T47D (cell line): Measurements from ENCODE around the gene CBLB.

ENCODE experiments used
- DNase-seq, 2 experiments: peaks; one replicate each; pipeline versions ENCODE4 v3.0.0 to v3.0.0-alpha.2; 2011 to 2012; ENCODE audit warnings: low read depth in 1 of 2, low spot score in 1 of 2
- JUND ChIP-seq: IDR thresholded peaks from 2 replicates; pipeline ENCODE4 v1.6.1; 2012; ENCODE audit warnings: low read depth
- in situ Hi-C: cut with HindIII; loops from 2 replicates; pipeline ENCODE4 v1.10.0; 2016; ENCODE audit warnings: low sequenced_read_pairs, low pct_unique_long_range_greater_than_20kb

CBLB gene

GRCh38 chr3:105759442-105760078 is 109.3 kb downstream of the CBLB start:
- in situ Hi-C loops: no loop called here
- TF ChIP-seq JUND: no peak
- DNase-seq: no peak

DNA sequence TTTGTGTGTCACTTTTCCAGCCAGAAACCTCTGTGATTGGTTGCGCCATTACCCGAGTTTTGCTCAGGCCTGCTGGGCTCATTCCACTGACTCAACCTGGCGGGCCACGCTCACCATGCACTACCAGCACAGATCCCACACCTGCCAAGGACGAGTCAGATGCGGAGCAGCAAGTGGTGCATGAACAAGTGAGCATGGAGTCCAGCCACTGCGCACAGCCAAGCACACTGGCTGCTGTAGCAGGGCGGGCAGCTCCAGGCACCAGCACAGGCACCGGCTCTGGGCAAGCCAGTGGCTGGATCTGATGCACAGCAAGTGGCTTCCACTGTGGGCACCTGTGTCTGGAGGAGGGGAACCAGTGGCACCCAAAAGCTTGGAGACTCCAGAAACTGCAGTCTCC is 110.4 kb downstream of the CBLB start:
- DNase-seq: no peak
- no peak for TF ChIP-seq JUND
- in situ Hi-C loops: no loop called here

- TF ChIP-seq JUND: no peak
- in situ Hi-C loops: no loop called here
- DNase-seq: no peak
Measured at GRCh38 chr3:105755121-105755886, 113.5 kb downstream of the CBLB start.

DNA sequence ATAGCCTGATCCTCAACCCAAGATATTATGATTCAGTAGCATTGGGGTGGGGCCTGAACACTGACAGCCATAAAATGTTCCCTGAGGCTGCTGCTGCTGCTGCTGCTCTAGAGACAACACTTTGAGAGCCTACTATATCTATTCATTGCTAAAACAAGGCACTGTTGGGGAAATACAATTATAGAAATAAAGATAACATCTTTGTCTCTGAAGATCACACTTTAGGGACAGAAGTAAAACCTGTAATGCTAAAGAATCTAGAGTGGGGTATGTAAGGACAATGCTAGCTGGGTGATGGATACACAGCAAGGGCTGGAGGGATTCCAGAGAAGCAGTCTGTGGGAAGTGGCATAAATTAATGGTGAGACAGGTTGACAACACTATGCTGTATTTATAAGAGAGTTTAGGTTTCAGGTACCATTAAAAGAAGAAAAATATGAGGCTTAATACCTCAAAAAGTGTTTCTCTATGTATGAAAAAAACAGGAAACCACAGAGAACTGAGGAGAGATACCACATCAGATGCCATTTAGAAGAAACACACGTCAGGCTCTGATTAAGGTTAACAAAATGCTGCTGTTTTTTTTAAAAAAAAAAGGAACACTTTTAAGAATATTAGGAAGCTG is 115.9 kb downstream of the CBLB start:
- DNase-seq: peak in 1 of 2 experiments; percentile 22

GRCh38 chr3:105747696-105748095 is 121.1 kb downstream of the CBLB start:
- in situ Hi-C loops: no loop called here
- no peak for TF ChIP-seq JUND
- no peak for DNase-seq

More for the DNA sequence above, 115.9 kb downstream of the CBLB start:
- in situ Hi-C loops: no loop called here
- TF ChIP-seq JUND: no peak

DNA sequence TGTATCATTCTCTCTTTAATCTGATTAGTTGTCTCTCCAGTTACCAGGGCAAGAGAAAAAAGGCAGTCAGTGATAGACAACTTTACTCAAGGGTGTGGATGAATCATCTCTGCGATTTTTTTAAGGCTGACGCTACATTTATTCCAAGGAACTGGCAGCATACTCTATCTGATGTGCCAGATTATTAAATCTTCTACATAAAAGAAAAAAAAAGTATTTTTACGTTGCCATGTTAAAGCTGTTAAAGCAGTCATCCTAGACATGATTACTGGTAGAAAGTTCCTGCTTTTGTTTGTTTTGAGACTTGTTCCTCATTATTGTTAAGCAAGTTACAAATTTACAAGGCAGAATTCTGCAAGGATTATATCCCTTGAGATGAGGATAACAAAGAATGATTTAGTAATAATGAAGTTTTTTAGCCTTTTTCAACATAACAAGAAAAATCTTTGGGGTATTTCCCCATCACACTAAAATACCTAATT is 121.7 kb downstream of the CBLB start:
- no peak for TF ChIP-seq JUND
- in situ Hi-C loops: no loop called here
- DNase-seq: no peak

DNA sequence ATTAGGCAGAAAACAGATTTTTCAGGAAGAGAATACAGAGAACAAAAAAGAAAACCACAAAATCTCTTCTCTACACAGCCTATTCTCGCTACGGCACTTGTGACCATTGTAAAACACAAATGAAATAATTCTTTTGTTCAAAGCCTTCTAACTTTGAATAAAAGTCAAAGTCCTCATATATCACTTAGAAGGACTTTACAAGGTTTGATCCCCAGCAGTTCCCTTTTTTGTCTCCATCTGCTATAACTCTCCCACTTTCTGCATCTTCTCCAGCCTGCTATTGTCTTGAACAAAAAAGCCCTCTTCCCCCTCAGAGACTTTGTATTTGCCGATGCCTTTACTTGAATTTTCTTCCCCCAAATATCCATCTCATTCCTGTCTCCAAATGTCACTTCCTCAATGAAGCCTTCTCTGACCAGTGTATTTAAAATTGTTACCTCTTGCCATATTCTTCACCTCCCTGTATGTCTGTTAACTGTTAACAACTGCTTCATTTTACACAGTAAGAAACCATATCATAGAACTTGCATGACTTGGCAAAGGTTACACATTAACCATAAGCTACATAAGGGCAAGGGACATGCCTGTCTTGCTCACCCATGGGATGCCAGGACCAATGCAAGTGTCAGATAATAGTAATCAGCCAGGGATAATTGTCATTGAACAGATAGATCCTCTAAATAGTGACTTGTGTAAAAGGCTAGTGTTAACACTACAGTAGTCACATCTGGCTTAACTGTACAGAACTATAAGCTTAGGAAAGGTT is 122.4 kb downstream of the CBLB start:
- no peak for TF ChIP-seq JUND
- no peak for DNase-seq
- in situ Hi-C loops: no loop called here

DNA sequence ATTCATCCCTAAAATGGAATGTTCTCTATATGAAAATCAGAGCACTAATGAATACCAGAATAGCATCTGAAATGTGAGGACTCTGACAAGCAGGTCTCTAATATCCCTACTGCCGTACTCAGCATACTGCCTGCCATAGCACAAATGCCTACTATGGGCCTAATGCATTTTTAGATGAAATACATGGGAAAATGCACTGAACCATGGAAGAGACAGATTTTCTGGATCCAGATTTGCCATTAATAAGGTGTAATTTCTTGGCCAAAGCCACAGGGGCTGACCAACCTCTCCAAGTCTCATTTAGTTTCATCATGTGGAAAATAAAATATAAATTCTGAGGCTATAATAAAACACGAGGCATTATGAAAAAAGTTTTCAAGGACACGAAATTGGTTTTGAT is 123.8 kb downstream of the CBLB start:
- no peak for TF ChIP-seq JUND
- no peak for DNase-seq
- in situ Hi-C loops: no loop called here

DNA sequence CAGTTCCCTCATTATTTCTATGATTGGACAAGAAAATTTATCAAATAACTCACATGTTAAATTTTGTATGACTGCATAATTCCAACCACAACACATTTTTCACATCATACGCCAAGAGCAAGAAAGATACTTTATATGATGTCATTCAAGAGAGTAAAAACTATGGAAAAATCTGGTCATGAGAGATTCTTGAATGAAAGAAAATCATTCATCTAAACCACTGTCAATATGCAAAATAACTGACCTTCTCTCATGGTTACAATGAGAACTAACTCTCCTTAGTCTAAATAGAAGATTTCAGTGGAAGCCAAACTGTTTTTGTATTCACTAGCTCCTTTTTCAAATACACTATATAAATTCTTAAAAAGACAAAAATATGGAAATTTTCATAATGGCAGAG is 124.6 kb downstream of the CBLB start:
- in situ Hi-C loops: no loop called here
- no peak for TF ChIP-seq JUND
- no peak for DNase-seq

- DNase-seq: no peak
- in situ Hi-C loops: no loop called here
- TF ChIP-seq JUND: no peak
Measured at GRCh38 chr3:105733356-105733755, 135.5 kb downstream of the CBLB start.

- in situ Hi-C loops: no loop called here
- DNase-seq: no peak
- TF ChIP-seq JUND: no peak
Measured at GRCh38 chr3:105731686-105732085, 137.1 kb downstream of the CBLB start.

- in situ Hi-C loops: no loop called here
- no peak for DNase-seq
- no peak for TF ChIP-seq JUND
Measured at GRCh38 chr3:105730801-105731354, 137.9 kb downstream of the CBLB start.
